ENCODE measurements around the gene UGCG.
"Not testable (repeated sequence)": the region's sequence is repeated elsewhere in the genome, so short reads cannot be mapped to it uniquely, and the experiment has no call there.

Gene UGCG

DNA sequence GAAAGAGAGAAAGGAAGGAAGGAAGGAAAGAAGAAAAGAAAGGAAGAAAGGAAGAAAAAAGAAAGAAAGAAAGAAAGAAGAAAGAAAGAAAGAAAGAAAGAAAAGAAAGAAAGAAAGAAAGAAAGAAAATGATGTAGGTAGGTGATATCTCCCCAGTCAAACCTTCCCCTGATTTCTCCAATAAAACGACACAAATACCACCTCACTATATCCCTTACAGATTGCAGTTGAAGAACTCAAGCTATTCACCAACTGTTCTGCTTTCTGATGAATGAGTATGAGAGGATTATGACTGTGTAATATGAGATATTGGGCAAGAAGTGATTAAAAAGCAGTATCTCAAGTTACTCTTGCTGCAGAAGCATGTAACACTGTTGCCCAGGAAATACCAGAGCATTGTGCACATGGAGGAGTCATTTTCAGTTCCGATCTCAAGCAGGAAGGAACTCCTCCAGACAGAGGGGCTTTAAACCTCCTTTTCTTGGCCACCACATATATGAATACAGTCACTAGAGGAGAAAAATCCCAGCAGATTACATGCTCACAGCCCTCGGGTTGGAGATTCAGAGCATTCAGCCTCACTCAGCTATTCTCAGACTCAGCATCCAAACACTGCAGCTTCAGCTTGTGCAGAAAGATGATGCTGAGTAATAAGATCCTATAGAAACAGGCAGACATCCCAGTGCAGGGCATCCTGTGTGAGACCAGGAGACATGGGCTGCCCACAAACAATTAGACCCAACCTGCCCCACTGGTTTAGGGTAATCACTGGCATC lies 61.4 kb downstream of the UGCG start:
- peak; percentile 85 for DNase-seq

- peak; percentile 84 for DNase-seq
Observed at GRCh38 chr9:111959468-111960359, 63.1 kb downstream of the UGCG start.

DNA sequence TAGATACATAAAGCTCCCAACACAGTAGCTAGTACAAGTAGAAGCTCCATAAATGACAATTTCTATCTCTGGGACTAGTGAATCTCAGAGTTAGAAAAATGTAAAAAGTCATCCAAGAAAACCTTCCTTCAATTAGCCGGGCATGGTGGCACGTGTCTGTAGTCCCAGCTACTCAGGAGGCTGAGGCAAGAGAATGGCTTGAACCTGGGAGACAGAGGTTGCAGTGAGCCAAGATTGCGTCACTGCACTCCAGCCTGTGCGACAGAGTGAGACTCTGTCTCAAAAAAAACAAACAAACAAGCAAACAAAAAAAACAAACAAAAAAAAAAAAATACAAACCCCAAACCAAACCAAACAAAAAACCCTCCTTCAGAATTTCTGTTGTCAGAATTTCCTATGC lies 63.9 kb downstream of the UGCG start:
- DNase-seq: not testable (repeated sequence)

GRCh38 chr9:111961009-111961408 lies 64.4 kb downstream of the UGCG start:
- DNase-seq: peak; percentile 85

DNA sequence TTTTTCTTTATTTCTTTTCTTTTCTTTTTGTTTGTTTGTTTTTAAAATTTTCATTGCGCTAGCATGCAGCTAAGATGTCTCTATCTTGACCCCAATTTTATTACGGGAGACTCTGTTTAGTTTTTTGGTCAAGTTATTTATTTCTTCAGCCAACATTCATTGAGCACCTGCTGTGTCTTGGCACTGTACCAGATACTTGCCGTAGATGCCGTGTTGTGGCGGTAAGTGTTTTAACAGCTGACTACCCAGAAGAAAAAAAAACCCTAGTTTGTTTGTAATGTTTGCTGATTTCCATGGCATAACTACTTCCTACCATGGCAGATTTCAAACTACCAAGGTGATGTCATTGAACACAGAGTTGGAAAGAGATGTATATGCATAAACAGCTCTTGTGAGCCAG lies 65.0 kb downstream of the UGCG start:
- DNase-seq: peak; percentile 94

DNA sequence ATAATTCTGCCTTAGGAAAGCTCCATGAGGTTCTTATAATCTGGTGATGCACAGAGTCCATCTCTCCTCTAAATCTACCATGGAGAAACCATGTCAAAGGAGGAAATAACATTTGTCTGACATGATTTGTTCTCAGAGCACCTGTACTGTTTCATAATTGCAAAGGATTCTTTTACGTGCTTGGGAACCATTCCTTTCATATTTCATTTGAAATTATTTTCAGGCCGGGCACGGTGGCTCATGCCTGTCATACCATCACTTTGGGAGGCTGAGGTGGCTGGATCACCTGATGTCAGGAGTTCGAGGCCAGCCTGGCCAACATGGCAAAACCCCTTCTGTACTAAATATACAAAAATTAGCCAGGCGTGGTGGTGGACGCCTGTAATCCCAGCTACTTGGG lies 65.4 kb downstream of the UGCG start:
- no peak for DNase-seq

DNA sequence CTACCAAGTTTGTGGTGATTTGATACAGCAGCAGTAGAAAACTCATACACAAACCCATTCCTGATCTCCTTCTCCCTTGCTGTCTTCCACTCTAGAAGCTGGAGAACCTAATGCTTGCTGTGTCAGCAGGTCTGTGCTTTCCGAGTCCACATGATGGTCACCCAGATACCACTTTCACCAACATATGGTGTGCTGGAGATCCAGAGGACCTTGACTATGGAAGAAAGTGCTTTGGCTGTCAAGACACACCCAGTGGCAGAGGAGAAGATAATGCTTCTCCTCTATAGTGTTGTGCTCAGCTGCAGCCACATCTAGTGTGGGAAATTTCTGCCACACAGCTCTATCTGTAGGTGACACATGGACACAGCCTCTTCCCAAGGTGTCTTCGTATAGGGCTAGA lies 67.4 kb downstream of the UGCG start:
- DNase-seq: no peak

GRCh38 chr9:111965566-111966019 lies 69.0 kb downstream of the UGCG start:
- DNase-seq: no peak

- no peak for DNase-seq
Observed at GRCh38 chr9:111966124-111966723, 69.6 kb downstream of the UGCG start.

DNA sequence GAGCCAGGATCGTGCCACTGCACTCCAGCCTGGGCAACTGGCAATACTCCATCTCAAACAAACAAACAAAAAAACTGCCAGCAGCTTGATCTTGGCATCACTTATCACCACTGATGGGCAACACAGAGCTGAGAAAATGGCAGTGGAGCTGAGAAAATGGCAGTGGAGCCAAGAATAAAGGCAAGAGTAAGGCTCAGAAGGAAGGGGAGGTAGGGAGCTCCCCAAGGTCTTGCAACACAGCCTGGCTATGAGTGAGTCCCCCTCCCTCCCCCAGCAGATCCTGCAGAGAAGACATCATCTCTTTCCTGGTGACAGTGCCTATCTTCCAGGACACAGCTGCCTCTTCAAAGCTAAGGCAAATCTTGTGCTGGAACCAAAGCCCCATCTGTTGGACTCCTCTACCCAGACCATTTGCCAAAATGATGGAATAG lies 70.3 kb downstream of the UGCG start:
- DNase-seq: peak; percentile 23

DNA sequence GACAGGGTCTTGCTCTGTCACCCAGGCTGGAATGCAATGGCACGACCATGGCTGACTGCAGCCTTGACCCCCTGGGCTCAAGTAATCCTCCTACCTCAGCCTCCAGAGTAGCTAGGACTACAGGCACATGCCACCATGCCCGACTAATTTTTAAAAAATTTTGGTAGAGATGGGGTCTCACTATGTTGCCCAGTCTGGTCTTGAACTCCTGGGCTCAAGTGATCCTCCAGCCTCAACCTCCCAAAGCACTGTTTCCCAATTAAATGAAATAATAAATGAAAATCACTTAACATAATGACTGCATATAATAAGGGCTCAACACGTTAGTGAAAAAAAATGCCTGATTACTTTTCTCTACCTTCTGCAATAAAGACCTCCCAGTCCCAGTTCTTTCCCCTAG lies 71.0 kb downstream of the UGCG start:
- DNase-seq: no peak

- no peak for DNase-seq
Observed at GRCh38 chr9:111969061-111969460, 72.4 kb downstream of the UGCG start.

- no peak for DNase-seq
Observed at GRCh38 chr9:111969622-111970021, 73.0 kb downstream of the UGCG start.

- no peak for DNase-seq
Observed at GRCh38 chr9:111970827-111971226, 74.2 kb downstream of the UGCG start.

- DNase-seq: peak; percentile 96
Observed at GRCh38 chr9:111974092-111974681, 77.6 kb downstream of the UGCG start.

DNA sequence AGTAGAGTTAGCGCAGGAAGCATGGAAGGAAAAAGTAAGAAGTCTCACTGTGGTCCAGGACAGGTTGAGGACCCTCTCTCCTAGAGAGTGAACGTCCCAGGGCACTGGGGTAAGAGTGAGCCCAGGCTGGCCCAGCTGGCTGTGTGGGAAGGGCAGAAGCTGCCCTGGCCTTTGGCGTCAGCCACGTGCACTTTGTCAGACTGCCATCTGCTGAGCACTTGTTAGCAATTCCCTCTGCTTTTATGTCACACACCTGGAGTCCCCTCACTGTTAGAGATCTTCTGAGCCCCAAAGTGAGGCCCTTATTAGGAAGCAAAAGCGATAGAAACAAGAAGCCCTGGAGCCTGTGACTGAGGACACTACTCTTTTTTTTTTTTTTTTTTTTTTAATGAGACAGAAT lies 79.1 kb downstream of the UGCG start:
- DNase-seq: peak; percentile 74

- no peak for DNase-seq
Observed at GRCh38 chr9:111978616-111979015, 82.0 kb downstream of the UGCG start.

DNA sequence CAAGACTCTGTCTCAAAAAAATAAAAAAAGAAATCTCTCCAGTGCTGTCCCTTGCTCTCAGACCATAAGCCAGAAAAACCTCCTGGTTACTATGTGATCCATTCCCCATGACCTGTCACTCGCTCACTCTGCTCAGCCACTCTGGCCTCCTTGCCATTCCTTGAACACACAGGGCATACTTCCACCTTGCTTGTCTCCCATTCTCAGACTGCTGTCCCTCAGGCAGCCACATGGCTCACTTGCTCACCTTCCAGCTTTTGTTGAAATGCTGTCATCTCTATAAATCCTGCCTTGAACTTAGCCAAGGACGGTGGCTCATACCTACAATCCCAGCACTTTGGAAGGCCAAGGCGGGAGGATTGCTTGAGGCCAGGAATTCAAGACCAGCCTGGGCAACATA lies 82.9 kb downstream of the UGCG start:
- peak; percentile 35 for DNase-seq

GRCh38 chr9:111980398-111980797 lies 83.8 kb downstream of the UGCG start:
- no peak for DNase-seq

GRCh38 chr9:111983484-111983908 lies 86.9 kb downstream of the UGCG start:
- peak; percentile 57 for DNase-seq

GRCh38 chr9:111984086-111984802 lies 87.6 kb downstream of the UGCG start:
- no peak for DNase-seq
